ENCODE data around the gene ST8SIA6. TPM values are rescaled to one million over a fixed set of nuclear protein-coding genes. Genes with fewer than 3 reads are reported as not detected.

ST8SIA6 gene
- total and polyA plus RNA-seq, 9 of the 15 experiments (the other 6 are each of a cell fraction or from before 2014, with no cell fraction given), result 0.69 to 6.7 (median 5.0) TPM

DNA sequence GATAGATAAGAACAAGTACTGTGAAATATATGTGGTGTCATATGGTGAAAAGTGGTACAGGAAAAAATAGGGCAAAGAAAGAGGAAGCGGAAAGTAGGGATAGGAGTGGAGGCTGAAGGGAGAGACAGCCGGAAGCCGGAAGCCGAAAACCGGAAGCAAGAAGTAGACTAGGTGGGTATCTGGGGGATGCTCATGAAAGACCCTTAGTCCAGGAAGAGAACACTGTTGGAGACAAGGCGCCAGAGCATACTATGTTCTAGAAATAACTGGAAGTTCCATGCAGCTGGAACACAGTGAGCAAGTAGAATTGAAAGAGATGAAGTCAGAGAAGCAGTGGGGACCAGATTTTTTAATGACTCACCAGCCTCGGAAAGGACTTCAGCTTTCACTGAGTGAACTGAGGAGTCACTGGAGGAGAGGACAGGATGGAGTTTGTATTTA is 22.5 kb downstream of the ST8SIA6 start (continued):
- TF ChIP-seq, protein P1, sequence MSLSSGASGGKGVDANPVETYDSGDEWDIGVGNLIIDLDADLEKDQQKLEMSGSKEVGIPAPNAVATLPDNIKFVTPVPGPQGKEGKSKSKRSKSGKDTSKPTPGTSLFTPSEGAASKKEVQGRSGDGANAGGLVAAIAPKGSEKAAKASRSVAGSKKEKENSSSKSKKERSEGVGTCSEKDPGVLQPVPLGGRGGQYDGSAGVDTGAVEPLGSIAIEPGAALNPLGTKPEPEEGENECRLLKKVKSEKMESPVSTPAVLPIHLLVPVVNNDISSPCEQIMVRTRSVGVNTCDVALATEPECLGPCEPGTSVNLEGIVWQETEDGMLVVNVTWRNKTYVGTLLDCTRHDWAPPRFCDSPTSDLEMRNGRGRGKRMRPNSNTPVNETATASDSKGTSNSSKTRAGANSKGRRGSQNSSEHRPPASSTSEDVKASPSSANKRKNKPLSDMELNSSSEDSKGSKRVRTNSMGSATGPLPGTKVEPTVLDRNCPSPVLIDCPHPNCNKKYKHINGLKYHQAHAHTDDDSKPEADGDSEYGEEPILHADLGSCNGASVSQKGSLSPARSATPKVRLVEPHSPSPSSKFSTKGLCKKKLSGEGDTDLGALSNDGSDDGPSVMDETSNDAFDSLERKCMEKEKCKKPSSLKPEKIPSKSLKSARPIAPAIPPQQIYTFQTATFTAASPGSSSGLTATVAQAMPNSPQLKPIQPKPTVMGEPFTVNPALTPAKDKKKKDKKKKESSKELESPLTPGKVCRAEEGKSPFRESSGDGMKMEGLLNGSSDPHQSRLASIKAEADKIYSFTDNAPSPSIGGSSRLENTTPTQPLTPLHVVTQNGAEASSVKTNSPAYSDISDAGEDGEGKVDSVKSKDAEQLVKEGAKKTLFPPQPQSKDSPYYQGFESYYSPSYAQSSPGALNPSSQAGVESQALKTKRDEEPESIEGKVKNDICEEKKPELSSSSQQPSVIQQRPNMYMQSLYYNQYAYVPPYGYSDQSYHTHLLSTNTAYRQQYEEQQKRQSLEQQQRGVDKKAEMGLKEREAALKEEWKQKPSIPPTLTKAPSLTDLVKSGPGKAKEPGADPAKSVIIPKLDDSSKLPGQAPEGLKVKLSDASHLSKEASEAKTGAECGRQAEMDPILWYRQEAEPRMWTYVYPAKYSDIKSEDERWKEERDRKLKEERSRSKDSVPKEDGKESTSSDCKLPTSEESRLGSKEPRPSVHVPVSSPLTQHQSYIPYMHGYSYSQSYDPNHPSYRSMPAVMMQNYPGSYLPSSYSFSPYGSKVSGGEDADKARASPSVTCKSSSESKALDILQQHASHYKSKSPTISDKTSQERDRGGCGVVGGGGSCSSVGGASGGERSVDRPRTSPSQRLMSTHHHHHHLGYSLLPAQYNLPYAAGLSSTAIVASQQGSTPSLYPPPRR (CRISPR knock-in tag; IDR thresholded peaks at IDR 0.05; ENCODE audit: borderline replicate concordance), result no peak
- TF ChIP-seq ZBTB17 (CRISPR knock-in tag; IDR thresholded peaks at IDR 0.05) (no peak), ZNF133 (CRISPR knock-in tag; IDR thresholded peaks at IDR 0.05) (no peak), NCOA2 (IDR thresholded peaks at IDR 0.05; ENCODE audit: partially characterized antibody in 2 of 2) (no peak), FOXM1 (IDR thresholded peaks at IDR 0.05; ENCODE audit: low read depth) (no peak), FOXM1 (CRISPR knock-in tag; IDR thresholded peaks at IDR 0.05; ENCODE audit: low read depth) (no peak), MAZ (CRISPR knock-in tag; conservative IDR thresholded peaks at IDR 0.05 in 1 of 2, IDR thresholded peaks at IDR 0.05 in 1 of 2) (no peak), KAT2B (IDR thresholded peaks at IDR 0.05; ENCODE audit: low read depth, low read length) (no peak), ZNF75A (CRISPR knock-in tag; IDR thresholded peaks at IDR 0.05) (no peak), DNMT1 (IDR thresholded peaks at IDR 0.05) (0 out of 2 replicates have a peak, but pooled peaks have one; percentile 31), RBM15 (IDR thresholded peaks at IDR 0.05; ENCODE audit: insufficient read depth, low read length) (no peak), SPI1 (IDR thresholded peaks at IDR 0.05; ENCODE audit: borderline replicate concordance, low read depth, low read length) (peak; percentile 84), TAF7 (tag; IDR thresholded peaks at IDR 0.05) (no peak)
- TF ChIP-seq, protein P2, sequence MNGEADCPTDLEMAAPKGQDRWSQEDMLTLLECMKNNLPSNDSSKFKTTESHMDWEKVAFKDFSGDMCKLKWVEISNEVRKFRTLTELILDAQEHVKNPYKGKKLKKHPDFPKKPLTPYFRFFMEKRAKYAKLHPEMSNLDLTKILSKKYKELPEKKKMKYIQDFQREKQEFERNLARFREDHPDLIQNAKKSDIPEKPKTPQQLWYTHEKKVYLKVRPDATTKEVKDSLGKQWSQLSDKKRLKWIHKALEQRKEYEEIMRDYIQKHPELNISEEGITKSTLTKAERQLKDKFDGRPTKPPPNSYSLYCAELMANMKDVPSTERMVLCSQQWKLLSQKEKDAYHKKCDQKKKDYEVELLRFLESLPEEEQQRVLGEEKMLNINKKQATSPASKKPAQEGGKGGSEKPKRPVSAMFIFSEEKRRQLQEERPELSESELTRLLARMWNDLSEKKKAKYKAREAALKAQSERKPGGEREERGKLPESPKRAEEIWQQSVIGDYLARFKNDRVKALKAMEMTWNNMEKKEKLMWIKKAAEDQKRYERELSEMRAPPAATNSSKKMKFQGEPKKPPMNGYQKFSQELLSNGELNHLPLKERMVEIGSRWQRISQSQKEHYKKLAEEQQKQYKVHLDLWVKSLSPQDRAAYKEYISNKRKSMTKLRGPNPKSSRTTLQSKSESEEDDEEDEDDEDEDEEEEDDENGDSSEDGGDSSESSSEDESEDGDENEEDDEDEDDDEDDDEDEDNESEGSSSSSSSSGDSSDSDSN (IDR thresholded peaks at IDR 0.05; ENCODE audit: borderline replicate concordance in 1 of 2, low read depth in 2 of 2, low read length in 2 of 2), result no peak
- TF ChIP-seq, protein P3, sequence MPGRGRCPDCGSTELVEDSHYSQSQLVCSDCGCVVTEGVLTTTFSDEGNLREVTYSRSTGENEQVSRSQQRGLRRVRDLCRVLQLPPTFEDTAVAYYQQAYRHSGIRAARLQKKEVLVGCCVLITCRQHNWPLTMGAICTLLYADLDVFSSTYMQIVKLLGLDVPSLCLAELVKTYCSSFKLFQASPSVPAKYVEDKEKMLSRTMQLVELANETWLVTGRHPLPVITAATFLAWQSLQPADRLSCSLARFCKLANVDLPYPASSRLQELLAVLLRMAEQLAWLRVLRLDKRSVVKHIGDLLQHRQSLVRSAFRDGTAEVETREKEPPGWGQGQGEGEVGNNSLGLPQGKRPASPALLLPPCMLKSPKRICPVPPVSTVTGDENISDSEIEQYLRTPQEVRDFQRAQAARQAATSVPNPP (IDR thresholded peaks at IDR 0.05; ENCODE audit: borderline replicate concordance, insufficient read depth, insufficient read length), result no peak
- TF ChIP-seq, protein P4, sequence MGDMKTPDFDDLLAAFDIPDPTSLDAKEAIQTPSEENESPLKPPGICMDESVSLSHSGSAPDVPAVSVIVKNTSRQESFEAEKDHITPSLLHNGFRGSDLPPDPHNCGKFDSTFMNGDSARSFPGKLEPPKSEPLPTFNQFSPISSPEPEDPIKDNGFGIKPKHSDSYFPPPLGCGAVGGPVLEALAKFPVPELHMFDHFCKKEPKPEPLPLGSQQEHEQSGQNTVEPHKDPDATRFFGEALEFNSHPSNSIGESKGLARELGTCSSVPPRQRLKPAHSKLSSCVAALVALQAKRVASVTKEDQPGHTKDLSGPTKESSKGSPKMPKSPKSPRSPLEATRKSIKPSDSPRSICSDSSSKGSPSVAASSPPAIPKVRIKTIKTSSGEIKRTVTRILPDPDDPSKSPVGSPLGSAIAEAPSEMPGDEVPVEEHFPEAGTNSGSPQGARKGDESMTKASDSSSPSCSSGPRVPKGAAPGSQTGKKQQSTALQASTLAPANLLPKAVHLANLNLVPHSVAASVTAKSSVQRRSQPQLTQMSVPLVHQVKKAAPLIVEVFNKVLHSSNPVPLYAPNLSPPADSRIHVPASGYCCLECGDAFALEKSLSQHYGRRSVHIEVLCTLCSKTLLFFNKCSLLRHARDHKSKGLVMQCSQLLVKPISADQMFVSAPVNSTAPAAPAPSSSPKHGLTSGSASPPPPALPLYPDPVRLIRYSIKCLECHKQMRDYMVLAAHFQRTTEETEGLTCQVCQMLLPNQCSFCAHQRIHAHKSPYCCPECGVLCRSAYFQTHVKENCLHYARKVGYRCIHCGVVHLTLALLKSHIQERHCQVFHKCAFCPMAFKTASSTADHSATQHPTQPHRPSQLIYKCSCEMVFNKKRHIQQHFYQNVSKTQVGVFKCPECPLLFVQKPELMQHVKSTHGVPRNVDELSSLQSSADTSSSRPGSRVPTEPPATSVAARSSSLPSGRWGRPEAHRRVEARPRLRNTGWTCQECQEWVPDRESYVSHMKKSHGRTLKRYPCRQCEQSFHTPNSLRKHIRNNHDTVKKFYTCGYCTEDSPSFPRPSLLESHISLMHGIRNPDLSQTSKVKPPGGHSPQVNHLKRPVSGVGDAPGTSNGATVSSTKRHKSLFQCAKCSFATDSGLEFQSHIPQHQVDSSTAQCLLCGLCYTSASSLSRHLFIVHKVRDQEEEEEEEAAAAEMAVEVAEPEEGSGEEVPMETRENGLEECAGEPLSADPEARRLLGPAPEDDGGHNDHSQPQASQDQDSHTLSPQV (IDR thresholded peaks at IDR 0.05), result peak; percentile 63; the same call in 1 of the 2 replicates

All from K562 (cell line).